K562 (cell line): ENCODE data around the gene NRXN3. TPM values are rescaled to one million over a fixed set of nuclear protein-coding genes. Genes with fewer than 3 reads are reported as not detected.

Experiments used
- ATAC-seq: fragments of 200-7000 bp; cut with Tn5 transposase; 3 replicates; pipeline ENCODE4 v1.9.1; 2020; ENCODE audit warnings: moderate library complexity
- BruUV-seq: library from RNA; stranded (reverse); fragments of 400-500 nt; replicated peaks from 2 replicates; lab custom pipeline; 2021; lab: Mats Ljungman, UMichigan
- CTCF ChIA-PET: fragments of 300-600 bp; formaldehyde crosslinking; extraction: SDS; loops from one replicate; lab custom pipeline; 2021; ENCODE audit warnings: low intra/inter-chr PET ratio; lab: Yijun Ruan, JAX
- POLR2A ChIA-PET: fragments of 300-600, 350-650 bp; sonication (Branson Sonifier 250); formaldehyde crosslinking; extraction: SDS; loops from one replicate; lab custom pipeline; 2021; ENCODE audit warnings: antibody characterized with exemption, inconsistent platforms; lab: Yijun Ruan, JAX
- DNase-seq, 4 experiments: peaks; one replicate each; pipeline versions ENCODE4 v3.0.0 to v3.0.0-alpha.2; 2011 to 2018; ENCODE audit warnings: low spot score in 3 of 4, mixed read lengths in 3 of 4; ENCODE audit errors: extremely low read depth in 1 of 4
- FAIRE-seq: peaks from 2 replicates; lab custom pipeline; 2011; peaks lifted over from hg19 to GRCh38; lab: Jason Lieb, UNC
- H2AFZ ChIP-seq: 2 replicates; pipeline ENCODE4 v1.6.0; 2011; ENCODE audit warnings: low read depth, low read length, control low read depth, inconsistent platforms
- H3K27ac ChIP-seq: fragments of 200-600 bp; 3 replicates; pipeline ENCODE4 v1.8.0; 2011; ENCODE audit warnings: low read depth, mild to moderate bottlenecking, control low read depth, inconsistent platforms, low read length, moderate library complexity, mixed read lengths; ENCODE audit errors: extremely low read depth
- H3K27me3 ChIP-seq, 2 experiments: fragments of 300-600 bp in 1 of 2; 2 replicates in 1 of 2; 3 replicates in 1 of 2; pipeline versions ENCODE4 v1.6.0 to v1.8.0; 2011; ENCODE audit warnings: inconsistent platforms in 2 of 2, low read length in 2 of 2, mild to moderate bottlenecking in 1 of 2, mixed read lengths in 1 of 2, moderate library complexity in 1 of 2; ENCODE audit not compliant: control insufficient read depth in 2 of 2, insufficient read depth in 2 of 2
- H3K36me3 ChIP-seq: fragments of 300-600 bp; 3 replicates; pipeline ENCODE4 v1.8.0; 2011; ENCODE audit warnings: mild to moderate bottlenecking, low read length, inconsistent platforms; ENCODE audit not compliant: control insufficient read depth, insufficient read depth
- H3K4me1 ChIP-seq, 2 experiments: fragments of 200-600 bp in 1 of 2; replicated peaks in 1 of 2; 2 replicates in 1 of 2; 3 replicates in 1 of 2; pipeline versions ENCODE4 v1.5.1 to v1.8.0; 2011; ENCODE audit warnings: inconsistent platforms in 2 of 2, low read length in 2 of 2, mild to moderate bottlenecking in 1 of 2, mixed read lengths in 1 of 2, moderate library complexity in 1 of 2; ENCODE audit not compliant: control insufficient read depth in 2 of 2, insufficient read depth in 2 of 2
- H3K4me2 ChIP-seq: 2 replicates; pipeline ENCODE4 v1.6.1; 2011; ENCODE audit warnings: low read length, control low read depth, inconsistent platforms, mixed read lengths; ENCODE audit not compliant: insufficient read depth
- H3K4me3 ChIP-seq: fragments of 200-600 bp; sonication (generic), shearing (Covaris generic); 2 replicates; pipeline ENCODE4 v1.5.1; 2016; ENCODE audit warnings: control low read depth, inconsistent platforms
- H3K79me2 ChIP-seq: fragments of 200-600 bp; 3 replicates; pipeline ENCODE4 v1.8.0; 2011; ENCODE audit warnings: low read length, inconsistent platforms; ENCODE audit not compliant: control insufficient read depth, insufficient read depth
- H3K9ac ChIP-seq, 2 experiments: 2 replicates each; pipeline versions ENCODE4 v1.6.0 to v1.6.1; 2011; ENCODE audit warnings: low read depth in 2 of 2, low read length in 2 of 2, control low read depth in 1 of 2, inconsistent platforms in 1 of 2, mild to moderate bottlenecking in 1 of 2, mixed read lengths in 1 of 2; ENCODE audit not compliant: insufficient read depth in 1 of 2
- H3K9me1 ChIP-seq: one replicate; pipeline ENCODE4 v1.6.0; 2011; ENCODE audit warnings: inconsistent platforms, mild to moderate bottlenecking, low read length, moderate library complexity; ENCODE audit not compliant: control insufficient read depth, insufficient read depth
- H3K9me3 ChIP-seq: replicated peaks from 2 replicates; pipeline ENCODE4 v1.5.1; 2011; ENCODE audit warnings: low read depth, low read length, inconsistent platforms; ENCODE audit not compliant: control insufficient read depth, insufficient read depth
- H4K20me1 ChIP-seq: replicated peaks from 2 replicates; pipeline ENCODE4 v1.6.1; 2011; ENCODE audit warnings: low read length, inconsistent platforms, mixed read lengths; ENCODE audit not compliant: control insufficient read depth, insufficient read depth
- CCNT2 ChIP-seq: IDR thresholded peaks from 2 replicates; pipeline ENCODE4 v1.6.1; 2011; ENCODE audit warnings: borderline replicate concordance, low read depth, mild to moderate bottlenecking, moderate library complexity, mixed read lengths, low read length; ENCODE audit not compliant: insufficient read length; ENCODE audit errors: extremely low read depth
- CHD4 ChIP-seq: fragments of 200-600 bp; sonication (generic); IDR thresholded peaks from 3 replicates; pipeline ENCODE4 v1.6.1; 2012; ENCODE audit warnings: low read depth, mild to moderate bottlenecking, mixed read lengths, low read length, inconsistent platforms; ENCODE audit not compliant: insufficient read depth, insufficient replicate concordance, poor library complexity, severe bottlenecking
- E2F3 ChIP-seq: fragments of 250-450 bp; sonication (Bioruptor Pico); IDR thresholded peaks from 2 replicates; pipeline ENCODE4 v1.4.0; 2020; ENCODE audit warnings: mild to moderate bottlenecking
- KAT7 ChIP-seq: sonication (generic); formaldehyde crosslinking; IDR thresholded peaks from 2 replicates; pipeline ENCODE4 v1.8.0; 2022; ENCODE audit warnings: missing genetic modification reagents, mild to moderate bottlenecking, borderline replicate concordance
- MECOM ChIP-seq: fragments of 250-450 bp; sonication (Bioruptor Pico); IDR thresholded peaks from 2 replicates; pipeline ENCODE4 v1.8.0; 2022; ENCODE audit warnings: inconsistent platforms
- NR2C2 ChIP-seq, 2 experiments: fragments of 200-800 bp in 1 of 2; sonication (Bioruptor generic) in 1 of 2; sonication (generic) in 1 of 2; formaldehyde crosslinking in 1 of 2; IDR thresholded peaks; 2 replicates each; pipeline versions ENCODE4 v1.6.1 to v1.8.0; 2016 to 2022; ENCODE audit warnings: mild to moderate bottlenecking in 1 of 2, missing compliant biosample characterization in 1 of 2, missing genetic modification characterization in 1 of 2, missing genetic modification reagents in 1 of 2
- NR4A1 ChIP-seq, 2 experiments: fragments of 250-450 bp in 1 of 2; fragments of 450-650 bp in 1 of 2; sonication (Bioruptor Pico) in 1 of 2; IDR thresholded peaks; 2 replicates each; pipeline versions ENCODE4 v1.4.0 to v1.6.1; 2016 to 2020; ENCODE audit warnings: mild to moderate bottlenecking in 2 of 2, missing compliant biosample characterization in 1 of 2, missing genetic modification characterization in 1 of 2, moderate library complexity in 1 of 2
- RB1 ChIP-seq: fragments of 450-650 bp; IDR thresholded peaks from 2 replicates; pipeline ENCODE4 v1.6.1; 2017; ENCODE audit warnings: low read depth, mild to moderate bottlenecking
- SREBF1 ChIP-seq: fragments of 150-350 bp; IDR thresholded peaks from 2 replicates; pipeline ENCODE4 v1.6.1; 2014; ENCODE audit warnings: antibody characterized with exemption, low read depth, low read length, borderline replicate concordance
- SREBF2 ChIP-seq: sonication (generic); formaldehyde crosslinking; IDR thresholded peaks from 2 replicates; pipeline ENCODE4 v1.4.0; 2020; ENCODE audit warnings: mild to moderate bottlenecking, missing genetic modification reagents
- TFAM ChIP-seq: fragments of 250-450 bp; sonication (Bioruptor Pico); conservative IDR thresholded peaks from 2 replicates; pipeline ENCODE4 v1.5.0; 2021; ENCODE audit warnings: mild to moderate bottlenecking, moderate library complexity
- ZBTB12 ChIP-seq: fragments of 250-450 bp; sonication (Bioruptor Pico); IDR thresholded peaks from 2 replicates; pipeline ENCODE4 v1.4.0; 2020
- ZNF146 ChIP-seq: IDR thresholded peaks from one replicate; pipeline ENCODE4 v1.6.1; 2018; ENCODE audit warnings: missing compliant biosample characterization; ENCODE audit not compliant: unreplicated experiment
- ZNF311 ChIP-seq: fragments of 250-450 bp; sonication (Bioruptor Pico); IDR thresholded peaks from 2 replicates; pipeline ENCODE4 v1.4.0; 2020; ENCODE audit warnings: mild to moderate bottlenecking, moderate library complexity
- ZNF584 ChIP-seq: fragments of 200-800 bp; sonication (Bioruptor generic); IDR thresholded peaks from 2 replicates; pipeline ENCODE4 v1.6.1; 2016; ENCODE audit warnings: low read depth, mild to moderate bottlenecking, missing genetic modification characterization, missing compliant biosample characterization
- ZNF699 ChIP-seq: fragments of 250-450 bp; sonication (Bioruptor Pico); IDR thresholded peaks from 2 replicates; pipeline ENCODE4 v1.8.0; 2021; ENCODE audit warnings: mild to moderate bottlenecking, moderate library complexity; ENCODE audit not compliant: insufficient replicate concordance
- whole genome bisulfite sequencing: fragments of 100-300 bp; shearing (Covaris generic); methylation state at CpG from one replicate; pipeline ENCODE4 v1.1.6; 2016; ENCODE audit warnings: low coverage, mixed read lengths; ENCODE audit not compliant: insufficient coverage; ENCODE audit errors: missing lambda C conversion rate; 5-methylcytosine and 5-hydroxymethylcytosine counted together
- in situ Hi-C: fragments of 300-500 bp; cut with MboI; formaldehyde crosslinking; loops from 4 replicates; pipeline ENCODE4 v1.15.0; 2018; ENCODE audit warnings: inconsistent platforms, mixed read lengths
- intact Hi-C: fragments of 100-400 bp; cut with micrococcal nuclease; formaldehyde crosslinking; loops from 2 replicates; pipeline ENCODE4 v1.14.2; 2022
- polyA plus RNA-seq, 8 experiments: library from polyadenylated mRNA; depleted of rRNA in 4 of 8; stranded (reverse) in 5 of 8; unstranded in 3 of 8; fragments of >200 nt; fragmentation: Nextera tagmentation in 2 of 8; fragmentation: Illumina TruSeq in 1 of 8; extraction: Ambion mirVana in 2 of 8; extraction: Trizol in 1 of 8; gene quantifications; 2 replicates each; pipeline versions ENCODE4 v1.2.1 to v1.2.3, GENCODE V29; 2011 to 2014; ENCODE audit warnings: inconsistent platforms in 1 of 8, missing spikeins in 1 of 8
- total RNA-seq, 7 experiments: library from RNA; depleted of rRNA in 6 of 7; stranded (reverse); fragments of >200 nt in 6 of 7; fragmentation: Illumina TruSeq in 2 of 7; extraction: Trizol in 2 of 7; gene quantifications; 2 replicates each; pipeline versions ENCODE4 v1.2.1 to v1.2.3, GENCODE V29; 2011 to 2021; ENCODE audit warnings: low replicate concordance in 1 of 7
- TF ChIP-seq, protein P1 (sequence below): fragments of 450-650 bp; conservative IDR thresholded peaks from 2 replicates; pipeline ENCODE4 v1.6.1; 2016; ENCODE audit warnings: missing genetic modification characterization, low read depth, mild to moderate bottlenecking, missing compliant biosample characterization, moderate library complexity
- TF ChIP-seq, protein P2 (sequence below), 3 experiments: fragments of 200-800 bp in 1 of 3; sonication (Bioruptor generic) in 1 of 3; sonication (generic) in 1 of 3; formaldehyde crosslinking in 1 of 3; IDR thresholded peaks; 2 replicates each; pipeline versions ENCODE4 v1.6.1 to v1.8.0; 2016 to 2022; ENCODE audit warnings: mild to moderate bottlenecking in 2 of 3, missing compliant biosample characterization in 2 of 3, missing genetic modification characterization in 2 of 3, missing genetic modification reagents in 1 of 3

Gene NRXN3
- total and polyA plus RNA-seq, 9 of the 15 experiments (the other 6 are each of a cell fraction or from before 2014, with no cell fraction given): 0.09 TPM; not detected in 8

DNA sequence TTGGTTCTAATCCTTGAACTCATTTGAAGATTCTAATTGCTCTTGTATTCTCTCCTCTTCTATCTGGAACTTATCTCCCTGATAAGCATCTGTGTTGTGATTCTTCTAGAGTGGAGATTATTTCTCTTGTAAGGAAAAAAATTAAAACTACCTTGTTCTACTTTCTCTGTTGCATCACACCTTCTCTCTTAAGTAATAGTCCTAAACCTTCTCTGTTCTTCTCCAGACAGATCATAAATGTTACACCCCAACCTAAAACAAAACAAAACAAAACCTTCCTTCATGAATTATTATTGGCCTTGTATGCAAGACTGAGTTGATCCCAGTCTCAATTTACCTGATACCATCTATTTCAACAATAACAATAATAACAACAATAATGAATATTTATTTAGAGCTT lies 1429.1 kb downstream of the NRXN3 start (continued):
- no peak for TF ChIP-seq SREBF2 (CRISPR knock-in tag)
- TF ChIP-seq ZNF699 (CRISPR knock-in tag): no peak
- TF ChIP-seq TFAM: no peak
- TF ChIP-seq MECOM (CRISPR knock-in tag): no peak
- no peak for TF ChIP-seq RB1
- no peak for TF ChIP-seq E2F3 (CRISPR knock-in tag)

- ChIA-PET POLR2A (no interaction called here), CTCF (no interaction called here)
- Histone ChIP-seq H3K4me3 (no peak overlapping the region), H3K9me3 (no peaks in the 10 kb centered on the region), H3K27me3 (no peaks in the 10 kb centered on the region), H3K27ac (no peak overlapping the region), H3K4me2 (no peak overlapping the region), H3K9ac (no peak overlapping the region), H4K20me1 (no peaks in the 10 kb centered on the region), H2AFZ (no peak overlapping the region), H3K36me3 (no peaks in the 10 kb centered on the region), H3K9me1 (no peaks in the 10 kb centered on the region), H3K79me2 (no peaks in the 10 kb centered on the region), H3K4me1 (no peaks in the 10 kb centered on the region)
- in situ Hi-C loops: no loop called here
- BruUV-seq: no TSS peak
- WGBS: 0% methylated on average over 3 of the region's 3 CpGs
- intact Hi-C loops: no loop called here
- FAIRE-seq (no peak), ATAC-seq (no peak), DNase-seq (no peak)
- TF ChIP-seq NR4A1 (CRISPR knock-in tag; IDR thresholded peaks at IDR 0.05): no peak
- no peak for TF ChIP-seq NR4A1 (tag; IDR thresholded peaks at IDR 0.05)
- no peak for TF ChIP-seq ZBTB12 (CRISPR knock-in tag)
- TF ChIP-seq CHD4: no peak
- no peak for TF ChIP-seq ZNF584 (CRISPR knock-in tag)
- TF ChIP-seq, protein P1, sequence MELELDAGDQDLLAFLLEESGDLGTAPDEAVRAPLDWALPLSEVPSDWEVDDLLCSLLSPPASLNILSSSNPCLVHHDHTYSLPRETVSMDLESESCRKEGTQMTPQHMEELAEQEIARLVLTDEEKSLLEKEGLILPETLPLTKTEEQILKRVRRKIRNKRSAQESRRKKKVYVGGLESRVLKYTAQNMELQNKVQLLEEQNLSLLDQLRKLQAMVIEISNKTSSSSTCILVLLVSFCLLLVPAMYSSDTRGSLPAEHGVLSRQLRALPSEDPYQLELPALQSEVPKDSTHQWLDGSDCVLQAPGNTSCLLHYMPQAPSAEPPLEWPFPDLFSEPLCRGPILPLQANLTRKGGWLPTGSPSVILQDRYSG: no peak
- TF ChIP-seq ZNF311 (CRISPR knock-in tag): no peak
- no peak for TF ChIP-seq CCNT2
- no peak for TF ChIP-seq NR2C2 (CRISPR knock-in tag; IDR thresholded peaks at IDR 0.05)
- TF ChIP-seq NR2C2 (tag; IDR thresholded peaks at IDR 0.05): no peak
- TF ChIP-seq KAT7 (CRISPR knock-in tag): no peak
- TF ChIP-seq ZNF146 (CRISPR knock-in tag): no peak
- TF ChIP-seq SREBF1: no peak
- TF ChIP-seq, protein P2, sequence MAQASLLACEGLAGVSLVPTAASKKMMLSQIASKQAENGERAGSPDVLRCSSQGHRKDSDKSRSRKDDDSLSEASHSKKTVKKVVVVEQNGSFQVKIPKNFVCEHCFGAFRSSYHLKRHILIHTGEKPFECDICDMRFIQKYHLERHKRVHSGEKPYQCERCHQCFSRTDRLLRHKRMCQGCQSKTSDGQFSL (CRISPR knock-in tag; IDR thresholded peaks at IDR 0.05): no peak
- TF ChIP-seq, protein P2 (tag; IDR thresholded peaks at IDR 0.05): no peak
These were observed 1430.2 kb downstream of the NRXN3 start for GRCh38 chr14:79600406-79600805.
